PFSK-1 (cell line): ENCODE results near the gene ONECUT3.

Source experiments
- FOXP2 ChIP-seq: optimal IDR thresholded peaks from 2 replicates; pipeline ENCODE3; 2011; ENCODE audit warnings: borderline replicate concordance, control low read depth, inconsistent platforms; ENCODE audit not compliant: insufficient read depth; ENCODE audit errors: extremely low read length, extremely low read depth
- POLR2AphosphoS5 ChIP-seq: IDR thresholded peaks from 2 replicates; pipeline ENCODE4 v1.6.1; 2012; ENCODE audit warnings: low read depth, mild to moderate bottlenecking, control low read depth, low read length, moderate library complexity
- REST ChIP-seq, 2 experiments: IDR thresholded peaks; 2 replicates each; pipeline versions ENCODE4 v1.6.1 to v1.8.0; 2011 to 2012; ENCODE audit warnings: low read depth in 2 of 2, low read length in 2 of 2, control low read depth in 1 of 2, inconsistent platforms in 1 of 2, mild to moderate bottlenecking in 1 of 2, moderate library complexity in 1 of 2; ENCODE audit not compliant: insufficient read depth in 1 of 2
- SIN3A ChIP-seq: IDR thresholded peaks from 2 replicates; pipeline ENCODE4 v1.6.1; 2012; ENCODE audit warnings: mild to moderate bottlenecking, low read length, moderate library complexity, borderline replicate concordance; ENCODE audit not compliant: insufficient read depth
- TAF1 ChIP-seq: IDR thresholded peaks from 2 replicates; pipeline ENCODE4 v1.6.1; 2012; ENCODE audit warnings: low read length, control low read depth, borderline replicate concordance; ENCODE audit not compliant: insufficient read depth

Gene ONECUT3

GRCh38 chr19:1746401-1747284 is 6.7 kb upstream of the ONECUT3 start:
- no peak for TF ChIP-seq TAF1
- TF ChIP-seq REST (IDR thresholded peaks at IDR 0.05; ENCODE audit: insufficient read depth in 1 of 2, low read depth in 2 of 2, low read length in 2 of 2) = no peak
- TF ChIP-seq POLR2AphosphoS5 = no peak
- no peak for TF ChIP-seq FOXP2

- TF ChIP-seq TAF1 = no peak
These were observed 5.8 kb upstream of the ONECUT3 start for GRCh38 chr19:1747285-1748114.

- no peak for TF ChIP-seq SIN3A
- TF ChIP-seq TAF1 = no peak
- no peak for TF ChIP-seq POLR2AphosphoS5
- TF ChIP-seq REST (IDR thresholded peaks at IDR 0.05; ENCODE audit: insufficient read depth in 1 of 2, low read depth in 2 of 2, low read length in 2 of 2) = no peak
- TF ChIP-seq FOXP2 = no peak
These were observed 5.0 kb upstream of the ONECUT3 start for GRCh38 chr19:1748115-1748872.

GRCh38 chr19:1748873-1749341 is 4.4 kb upstream of the ONECUT3 start:
- no peak for TF ChIP-seq POLR2AphosphoS5
- no peak for TF ChIP-seq FOXP2
- TF ChIP-seq SIN3A = no peak
- TF ChIP-seq TAF1 = no peak
- no peak for TF ChIP-seq REST (IDR thresholded peaks at IDR 0.05; ENCODE audit: insufficient read depth in 1 of 2, low read depth in 2 of 2, low read length in 2 of 2)
